GM18858 (cell line): ENCODE measurements around the gene OSBP2.

ENCODE experiments used
- ATAC-seq: cut with Tn5 transposase; IDR thresholded peaks from one replicate; pipeline ENCODE4 v1.9.1; 2021; ENCODE audit not compliant: unreplicated experiment

The OSBP2 gene

GRCh38 chr22:30864441-30865420, 170.1 kb downstream of the OSBP2 start:
- ATAC-seq, result no peak

GRCh38 chr22:30865656-30866055, 171.0 kb downstream of the OSBP2 start:
- ATAC-seq, result no peak

GRCh38 chr22:30866216-30866615, 171.5 kb downstream of the OSBP2 start:
- ATAC-seq, result no peak

GRCh38 chr22:30866811-30867271, 172.2 kb downstream of the OSBP2 start:
- no peak for ATAC-seq

- no peak for ATAC-seq
Observed at GRCh38 chr22:30867746-30868662, 173.3 kb downstream of the OSBP2 start.

- ATAC-seq, result no peak
Observed at GRCh38 chr22:30868663-30869385, 174.2 kb downstream of the OSBP2 start.

GRCh38 chr22:30869667-30870395, 175.2 kb downstream of the OSBP2 start:
- no peak for ATAC-seq

GRCh38 chr22:30870451-30871345, 176.0 kb downstream of the OSBP2 start:
- ATAC-seq, result no peak

GRCh38 chr22:30871391-30872284, 177.0 kb downstream of the OSBP2 start:
- ATAC-seq, result no peak

GRCh38 chr22:30872285-30873041, 177.8 kb downstream of the OSBP2 start:
- ATAC-seq, result no peak

GRCh38 chr22:30873086-30873650, 178.5 kb downstream of the OSBP2 start:
- no peak for ATAC-seq

- ATAC-seq, result no peak
Observed at GRCh38 chr22:30873661-30874060, 179.0 kb downstream of the OSBP2 start.

- ATAC-seq, result no peak
Observed at GRCh38 chr22:30874431-30875370, 180.0 kb downstream of the OSBP2 start.

GRCh38 chr22:30875481-30876215, 181.0 kb downstream of the OSBP2 start:
- no peak for ATAC-seq

- no peak for ATAC-seq
Observed at GRCh38 chr22:30876221-30876751, 181.6 kb downstream of the OSBP2 start.
